Endothelial cell of umbilical vein (primary cell): ENCODE measurements around the gene PEX10.

Experiments used
- CTCF ChIP-seq, 2 donors: IDR thresholded peaks; 1 replicate in 1 of 2; 2 replicates in 1 of 2; pipeline ENCODE4 v1.5.1; 2011; ENCODE audit warnings: low read length in 2 of 2, mild to moderate bottlenecking in 2 of 2, moderate library complexity in 2 of 2, control low read depth in 1 of 2, inconsistent platforms in 1 of 2, low read depth in 1 of 2; ENCODE audit not compliant: insufficient read depth in 1 of 2; ENCODE audit errors: extremely low read depth in 1 of 2
- EZH2 ChIP-seq: IDR thresholded peaks from 2 replicates; pipeline ENCODE4 v1.6.1; 2012; ENCODE audit warnings: borderline replicate concordance, low read depth, mild to moderate bottlenecking, moderate library complexity, low read length, inconsistent platforms; ENCODE audit not compliant: severe bottlenecking
- POLR2A ChIP-seq: IDR thresholded peaks from 2 replicates; pipeline ENCODE4 v1.6.1; 2012; ENCODE audit warnings: low read depth, mild to moderate bottlenecking, control low read depth, low read length
- TF ChIP-seq, protein P1 (sequence below): IDR thresholded peaks from 2 replicates; pipeline ENCODE4 v1.6.1; 2011; ENCODE audit not compliant: insufficient read depth, insufficient read length

GRCh38 chr1:2375923-2376260, 36.5 kb downstream of the PEX10 start:
- no peak for TF ChIP-seq CTCF (IDR thresholded peaks at IDR 0.05; ENCODE audit: extremely low read depth in 1 of 2, insufficient read depth in 1 of 2, low read depth in 1 of 2, low read length in 2 of 2)
- no peak for TF ChIP-seq POLR2A
- TF ChIP-seq, protein P1, sequence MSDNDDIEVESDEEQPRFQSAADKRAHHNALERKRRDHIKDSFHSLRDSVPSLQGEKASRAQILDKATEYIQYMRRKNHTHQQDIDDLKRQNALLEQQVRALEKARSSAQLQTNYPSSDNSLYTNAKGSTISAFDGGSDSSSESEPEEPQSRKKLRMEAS: no peak
- no peak for TF ChIP-seq EZH2
